Hepatocyte (in vitro differentiated cells): ENCODE results near the gene ARFGAP1. TPM values are rescaled to one million over a fixed set of nuclear protein-coding genes. Genes with fewer than 3 reads are reported as not detected.

Experiments used
- DNase-seq: peaks from one replicate; pipeline ENCODE4 v3.0.0-alpha.2; 2016; ENCODE audit warnings: low spot score
- H2AFZ ChIP-seq: fragments of 200-600 bp; sonication (generic); 2 replicates; pipeline ENCODE4 v1.6.0; 2016; ENCODE audit warnings: antibody characterized with exemption, mild to moderate bottlenecking
- H3K27ac ChIP-seq: fragments of 200-600 bp; sonication (generic); 2 replicates; pipeline ENCODE4 v1.5.1; 2016; ENCODE audit warnings: mild to moderate bottlenecking
- H3K27me3 ChIP-seq: fragments of 200-600 bp; sonication (generic); 2 replicates; pipeline ENCODE4 v1.6.1; 2016
- H3K36me3 ChIP-seq: fragments of 200-600 bp; sonication (generic); replicated peaks from 2 replicates; pipeline ENCODE4 v1.5.1; 2016; ENCODE audit warnings: low read depth; ENCODE audit not compliant: insufficient read depth
- H3K4me1 ChIP-seq: fragments of 200-600 bp; sonication (generic); 2 replicates; pipeline ENCODE4 v1.5.1; 2016; ENCODE audit warnings: mild to moderate bottlenecking, moderate library complexity; ENCODE audit not compliant: insufficient read depth
- H3K4me2 ChIP-seq: fragments of 200-600 bp; sonication (generic); 2 replicates; pipeline ENCODE4 v1.6.0; 2016
- H3K4me3 ChIP-seq: fragments of 200-600 bp; sonication (generic); 2 replicates; pipeline ENCODE4 v1.5.1; 2016; ENCODE audit warnings: mild to moderate bottlenecking
- H3K79me2 ChIP-seq: fragments of 200-600 bp; sonication (generic); 2 replicates; pipeline ENCODE4 v1.6.0; 2017; ENCODE audit warnings: mild to moderate bottlenecking
- H3K9me2 ChIP-seq: fragments of 200-600 bp; sonication (generic); replicated peaks from 2 replicates; pipeline ENCODE4 v1.6.0; 2017; ENCODE audit warnings: mild to moderate bottlenecking; ENCODE audit not compliant: insufficient read depth
- H3K9me3 ChIP-seq: fragments of 200-600 bp; sonication (generic); 2 replicates; pipeline ENCODE4 v1.5.1; 2016; ENCODE audit warnings: low read depth, mild to moderate bottlenecking
- H4K20me1 ChIP-seq: fragments of 200-600 bp; sonication (generic); 2 replicates; pipeline ENCODE4 v1.6.0; 2016; ENCODE audit warnings: mild to moderate bottlenecking; ENCODE audit not compliant: insufficient read depth, poor library complexity, severe bottlenecking
- CTCF ChIP-seq: fragments of 200-600 bp; sonication (generic); IDR thresholded peaks from 2 replicates; pipeline ENCODE4 v1.5.1; 2016; ENCODE audit warnings: antibody characterized with exemption, mild to moderate bottlenecking; ENCODE audit not compliant: poor library complexity
- EZH2 ChIP-seq: fragments of 200-600 bp; sonication (generic); IDR thresholded peaks from 2 replicates; pipeline ENCODE4 v1.6.1; 2016; ENCODE audit warnings: antibody characterized with exemption, mild to moderate bottlenecking, borderline replicate concordance
- EZH2phosphoT487 ChIP-seq: fragments of 200-600 bp; sonication (generic); IDR thresholded peaks from one replicate; pipeline ENCODE4 v1.6.1; 2018; ENCODE audit warnings: antibody characterized with exemption, mild to moderate bottlenecking, low read depth, moderate library complexity; ENCODE audit not compliant: unreplicated experiment, severe bottlenecking
- WGBS: methylation state at CpG from one replicate; pipeline ENCODE4 v1.1.6; 2016; ENCODE audit warnings: low lambda C conversion rate; ENCODE audit errors: missing lambda C conversion rate; 5-methylcytosine and 5-hydroxymethylcytosine counted together
- polyA plus RNA-seq: library from polyadenylated mRNA; unstranded; fragments of >200 nt; fragmentation: Nextera tagmentation; extraction: Ambion mirVana; gene quantifications from 2 replicates; pipeline ENCODE4 v1.2.1, GENCODE V29; 2016
- total RNA-seq: library from RNA; depleted of rRNA; stranded (reverse); fragments of >200 nt; gene quantifications from 2 replicates; pipeline ENCODE4 v1.2.3, GENCODE V29; 2014

ARFGAP1 gene
- total and polyA plus RNA-seq, 2 experiments from 2014 or later: 78.2 to 99.0 TPM

GRCh38 chr20:63258781-63259180 lies 13.8 kb upstream of the ARFGAP1 start:
- WGBS: 31% methylated on average over 8 of the region's 8 CpGs
- peak overlapping the region; percentile 93 for H3K27ac ChIP-seq
- no peaks in the 10 kb centered on the region for H3K9me2 ChIP-seq
- H3K4me2 ChIP-seq: peak overlapping the region; percentile 59
- peaks cover 14% of the 10 kb centered on the region for H3K27me3 ChIP-seq
- H3K4me1 ChIP-seq: peaks cover 61% of the 10 kb centered on the region
- H3K79me2 ChIP-seq: no peaks in the 10 kb centered on the region
- TF ChIP-seq EZH2 (no peak), CTCF (no peak), EZH2phosphoT487 (no peak)
- H3K4me3 ChIP-seq: no peak overlapping the region
- H2AFZ ChIP-seq: no peak overlapping the region
- H4K20me1 ChIP-seq: no peaks in the 10 kb centered on the region
- no peaks in the 10 kb centered on the region for H3K36me3 ChIP-seq
- no peaks in the 10 kb centered on the region for H3K9me3 ChIP-seq
- DNase-seq: peak; percentile 74

GRCh38 chr20:63259734-63260460 lies 12.7 kb upstream of the ARFGAP1 start:
- Histone ChIP-seq H3K9me2 (no peaks in the 10 kb centered on the region), H3K4me3 (no peak overlapping the region), H4K20me1 (no peaks in the 10 kb centered on the region), H3K9me3 (no peaks in the 10 kb centered on the region), H3K36me3 (no peaks in the 10 kb centered on the region), H3K27me3 (peaks cover 10% of the 10 kb centered on the region), H3K27ac (peak overlapping the region; percentile 93), H3K4me1 (peaks cover 55% of the 10 kb centered on the region), H2AFZ (no peak overlapping the region), H3K79me2 (no peaks in the 10 kb centered on the region), H3K4me2 (no peak overlapping the region)
- no peak for DNase-seq
- 84% methylated on average over 25 of the region's 25 CpGs for WGBS
- TF ChIP-seq EZH2phosphoT487 (no peak), EZH2 (no peak), CTCF (no peak)

DNA sequence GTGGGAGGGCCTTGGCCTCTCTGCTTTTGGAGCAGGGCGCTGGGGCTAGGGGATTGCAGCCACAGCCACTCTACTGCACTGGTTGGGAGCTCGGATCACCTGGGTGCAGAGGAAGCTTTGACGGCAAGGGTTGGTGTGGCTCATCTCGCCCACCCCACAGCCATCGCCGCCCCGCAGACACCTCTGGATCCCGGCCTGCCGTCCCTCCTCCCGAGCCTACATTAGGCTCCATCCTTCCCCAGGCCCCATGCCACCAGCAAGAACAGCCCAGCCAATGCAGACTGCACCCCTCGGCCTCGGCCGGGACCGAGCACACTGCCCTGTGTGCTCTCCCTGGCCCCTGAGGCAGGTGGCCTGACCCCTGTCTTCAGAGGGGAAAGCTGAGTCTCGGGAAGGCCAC lies 12.1 kb upstream of the ARFGAP1 start:
- Histone ChIP-seq H2AFZ (no peak overlapping the region), H3K79me2 (no peaks in the 10 kb centered on the region), H3K4me3 (no peak overlapping the region), H3K9me3 (no peaks in the 10 kb centered on the region), H4K20me1 (no peaks in the 10 kb centered on the region), H3K27ac (peak overlapping the region; percentile 92), H3K4me1 (peaks cover 49% of the 10 kb centered on the region), H3K27me3 (peaks cover 4% of the 10 kb centered on the region), H3K36me3 (no peaks in the 10 kb centered on the region), H3K9me2 (no peaks in the 10 kb centered on the region), H3K4me2 (peak overlapping the region; percentile 64)
- TF ChIP-seq CTCF: no peak
- TF ChIP-seq EZH2phosphoT487: no peak
- TF ChIP-seq EZH2: no peak
- DNase-seq: no peak
- WGBS: 89% methylated on average over 14 of the region's 15 CpGs
